HG03565 (cell line): ENCODE results near the gene PCSK7.
"Not testable (repeated sequence)": the region's sequence is repeated elsewhere in the genome, so short reads cannot be mapped to it uniquely, and the experiment has no call there.

Experiments
- ATAC-seq: cut with Tn5 transposase; IDR thresholded peaks from one replicate; pipeline ENCODE4 v1.9.1; 2021; ENCODE audit warnings: mild to moderate bottlenecking, moderate library complexity; ENCODE audit not compliant: unreplicated experiment

Gene PCSK7

DNA sequence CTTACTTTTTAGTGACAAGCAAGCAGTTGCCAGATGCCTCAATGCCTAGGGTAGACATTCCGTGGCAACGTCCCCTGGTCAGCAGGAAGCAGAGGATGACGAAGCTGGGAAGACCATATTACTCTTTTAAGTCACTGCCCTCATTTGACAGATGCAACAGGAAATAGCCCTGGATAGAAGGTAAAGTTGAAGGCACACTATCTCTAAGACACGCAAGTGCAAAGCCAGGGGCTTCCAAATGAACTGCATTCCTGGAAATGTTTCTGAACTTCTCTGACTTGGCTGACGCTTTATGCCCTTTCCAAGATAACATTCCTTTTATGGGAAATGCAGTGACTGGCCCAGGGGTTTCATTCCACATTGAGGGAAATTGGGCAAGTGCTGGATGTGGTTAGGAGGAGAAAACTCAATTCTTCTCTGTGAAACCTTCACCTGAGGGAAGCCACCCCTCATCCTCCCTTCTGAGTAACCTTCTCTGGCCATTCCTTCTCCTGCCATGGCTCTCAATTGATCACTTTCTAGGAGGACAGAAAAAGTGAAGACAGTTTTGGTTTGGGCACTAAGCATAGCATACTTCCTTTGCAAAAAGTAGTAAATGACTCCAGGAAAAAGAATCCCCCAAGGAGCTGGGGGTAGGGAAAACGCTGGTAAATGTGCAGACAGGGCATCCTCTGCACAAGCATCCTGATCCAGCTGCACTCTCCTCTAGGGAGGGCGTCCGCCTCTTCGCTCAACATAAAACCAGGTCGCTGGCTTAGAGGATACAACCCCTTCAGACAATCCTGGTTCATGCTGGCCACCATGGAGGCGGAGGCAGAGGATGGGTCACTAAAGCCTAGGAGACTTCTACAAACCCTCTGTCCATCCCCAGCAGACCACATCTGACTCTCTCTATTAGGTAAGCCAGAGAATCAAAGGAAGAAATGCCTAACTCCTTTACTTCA, 14.5 kb downstream of the PCSK7 start:
- ATAC-seq: no peak

DNA sequence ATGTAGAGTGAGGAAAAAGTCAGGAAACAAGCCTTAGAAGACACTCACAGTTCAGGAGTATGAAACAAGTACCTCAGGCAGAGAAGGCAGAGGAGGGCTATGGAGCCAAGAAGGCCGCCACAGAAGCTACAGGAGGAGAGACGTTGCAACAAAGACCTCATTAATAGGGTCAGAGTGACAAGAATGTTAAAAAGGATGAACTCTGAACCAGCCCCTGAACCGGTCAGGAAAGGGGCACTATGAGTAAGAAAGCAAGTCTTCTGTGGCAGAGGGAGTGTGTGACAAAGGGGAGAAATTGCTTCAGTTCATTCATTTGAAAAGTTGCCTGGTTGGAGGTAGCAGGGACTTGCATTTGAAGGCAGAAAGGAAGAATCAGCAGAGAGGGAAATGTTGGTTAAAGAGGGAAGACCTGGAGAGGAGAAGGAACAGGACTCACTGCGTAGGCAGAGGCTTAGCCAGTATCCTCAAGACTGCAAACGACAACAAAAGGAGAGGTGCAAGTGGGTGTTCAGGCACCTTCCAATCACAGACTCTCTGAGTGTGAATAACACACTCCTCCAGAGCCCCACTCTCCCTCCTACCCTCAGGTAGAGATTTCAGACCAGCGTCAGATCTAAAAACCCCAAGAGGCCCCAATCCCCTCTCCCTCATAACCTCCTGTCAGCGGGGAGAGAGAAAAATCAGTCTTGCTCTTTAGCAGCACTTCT, 17.3 kb downstream of the PCSK7 start:
- no peak for ATAC-seq

DNA sequence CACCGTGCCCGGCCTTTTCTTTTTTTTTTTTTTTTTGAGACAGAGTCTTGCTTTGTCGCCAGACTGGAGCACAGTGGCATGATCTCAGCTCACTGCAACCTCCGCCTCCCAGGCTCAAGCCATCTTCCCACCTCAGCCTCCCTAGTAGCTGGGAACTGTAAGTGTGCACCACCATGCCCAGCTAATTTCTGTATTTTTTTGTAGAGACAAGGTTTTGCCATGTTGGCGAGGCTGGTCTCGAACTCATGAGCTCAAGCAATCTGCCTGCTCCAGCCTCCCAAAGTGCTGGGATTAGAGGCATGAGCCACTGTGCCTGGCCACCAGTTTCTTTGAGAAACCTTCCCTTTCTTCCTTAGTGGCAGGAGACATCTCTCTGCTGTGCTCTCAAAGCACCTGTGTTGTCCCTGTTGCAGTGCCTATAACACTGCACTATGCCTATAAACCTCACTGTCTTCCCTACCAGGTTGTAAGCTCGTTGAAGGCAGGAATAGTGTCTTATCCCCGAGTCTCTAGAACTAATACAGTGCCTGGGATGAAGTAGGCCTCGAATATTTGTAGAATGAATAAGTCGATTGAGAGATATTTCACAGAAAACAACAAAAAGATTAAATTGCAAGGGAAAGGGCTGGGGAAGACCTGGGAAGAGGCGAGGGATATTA, 19.0 kb downstream of the PCSK7 start:
- no peak for ATAC-seq

DNA sequence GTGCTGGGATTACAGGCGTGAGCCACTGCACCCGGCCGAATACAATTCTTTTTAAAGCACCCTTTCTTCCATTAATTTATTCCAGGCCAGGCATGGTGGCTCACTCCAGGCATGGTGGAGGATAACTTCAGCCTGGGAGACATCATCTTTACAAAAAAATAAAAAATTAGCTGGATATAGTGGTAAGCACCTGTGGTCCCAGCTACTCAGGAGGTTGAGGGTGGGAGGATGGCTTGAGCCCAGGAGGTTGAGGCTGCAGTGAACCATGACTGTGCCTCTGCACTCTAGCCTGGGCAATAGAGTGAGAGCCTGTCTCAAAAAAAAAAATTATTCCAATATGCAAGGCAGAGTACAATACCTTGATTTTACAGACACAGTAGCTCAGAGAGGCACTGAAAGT, 21.3 kb downstream of the PCSK7 start:
- no peak for ATAC-seq

DNA sequence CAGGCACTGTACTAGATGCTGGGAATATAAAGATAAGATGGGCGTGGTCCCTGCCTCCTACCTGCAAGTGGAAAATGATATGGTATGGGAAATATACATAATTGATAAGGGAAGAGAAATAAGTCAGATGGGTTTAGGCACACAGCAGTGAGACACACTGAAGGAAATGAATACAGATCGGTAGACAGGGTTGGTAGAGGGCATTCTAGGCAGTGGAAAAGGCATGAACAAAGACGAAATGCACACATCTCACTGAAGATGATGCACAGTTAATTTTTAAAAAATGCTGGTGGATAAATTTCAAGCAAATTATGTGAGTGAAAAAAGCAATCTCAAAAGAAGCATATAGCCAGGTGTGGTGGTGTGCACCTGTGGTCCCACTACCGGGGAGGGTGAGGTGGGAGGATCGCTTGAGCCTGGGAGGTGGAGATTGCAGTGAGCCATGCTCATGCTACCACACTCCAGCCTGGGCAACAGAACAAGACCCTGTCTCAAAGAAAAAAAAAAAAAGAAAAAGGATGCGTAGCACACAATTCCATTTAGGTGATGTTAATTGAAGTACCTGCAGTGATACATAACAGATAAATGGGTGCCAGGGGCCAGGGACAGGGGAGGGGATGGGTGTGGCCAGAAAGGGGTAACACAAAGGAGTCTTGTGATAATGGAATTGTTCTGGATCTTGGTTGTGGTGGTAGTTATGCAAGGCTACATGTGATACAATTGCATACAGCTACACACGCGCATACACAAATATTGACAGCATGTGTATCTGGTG, 22.3 kb downstream of the PCSK7 start:
- not testable (repeated sequence) for ATAC-seq

DNA sequence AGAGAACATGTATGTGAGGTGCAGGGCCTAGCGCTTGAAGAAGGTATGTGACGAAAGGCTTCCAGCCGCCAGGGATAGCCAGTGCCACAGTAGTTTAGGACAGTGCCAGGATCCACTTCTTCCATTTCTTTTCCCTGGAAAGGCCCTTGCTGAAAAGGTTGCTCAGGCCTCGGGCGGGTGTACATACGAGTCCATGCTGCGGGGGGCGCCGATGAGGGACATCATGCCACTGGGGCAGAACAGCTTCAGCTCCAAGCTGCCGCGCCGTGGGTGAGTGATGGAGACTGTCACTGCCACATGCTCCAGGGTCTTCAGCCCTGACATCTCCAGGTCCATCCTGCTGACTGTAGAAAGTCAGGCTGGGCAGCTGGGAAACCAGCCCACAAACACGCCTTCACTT, 23.2 kb downstream of the PCSK7 start:
- not testable (repeated sequence) for ATAC-seq

DNA sequence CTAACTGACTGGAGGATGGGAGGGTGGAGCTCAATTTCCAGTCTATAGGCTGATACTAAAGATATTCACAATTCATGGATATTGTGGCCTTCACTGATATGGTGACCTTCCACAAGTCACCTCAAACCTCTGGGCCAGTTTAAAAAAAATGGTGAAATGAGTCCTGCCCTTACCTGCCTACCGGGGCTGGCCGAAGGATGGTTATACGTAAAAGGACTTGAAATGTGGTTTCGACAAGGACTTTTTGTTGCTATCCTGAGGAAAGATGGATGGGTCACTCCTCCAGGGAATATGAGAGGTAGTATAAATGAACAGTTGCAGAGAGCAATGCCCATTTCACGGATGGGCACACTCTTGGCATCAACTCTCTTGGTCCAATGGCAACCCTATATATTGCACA, 24.4 kb downstream of the PCSK7 start:
- not testable (repeated sequence) for ATAC-seq

DNA sequence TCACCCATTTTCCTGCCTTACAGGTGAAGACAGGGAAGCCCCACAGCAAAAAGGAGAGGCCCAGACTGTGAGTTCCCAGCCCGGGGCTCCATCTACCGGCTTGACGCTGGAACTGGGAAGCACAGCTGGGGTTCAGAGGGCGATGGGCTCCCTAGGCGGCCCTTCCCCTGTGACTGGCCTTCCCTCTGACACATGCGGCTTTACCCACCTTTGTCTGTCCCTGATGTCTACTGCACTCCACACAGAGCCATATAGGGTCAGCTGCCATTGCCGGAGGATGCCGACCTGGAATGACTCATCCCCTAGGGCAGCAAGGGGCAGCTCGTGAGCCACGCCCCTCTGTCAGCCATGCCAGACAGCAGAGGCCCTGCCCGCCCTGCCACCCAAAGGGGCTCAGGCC, 25.0 kb downstream of the PCSK7 start:
- not testable (repeated sequence) for ATAC-seq

DNA sequence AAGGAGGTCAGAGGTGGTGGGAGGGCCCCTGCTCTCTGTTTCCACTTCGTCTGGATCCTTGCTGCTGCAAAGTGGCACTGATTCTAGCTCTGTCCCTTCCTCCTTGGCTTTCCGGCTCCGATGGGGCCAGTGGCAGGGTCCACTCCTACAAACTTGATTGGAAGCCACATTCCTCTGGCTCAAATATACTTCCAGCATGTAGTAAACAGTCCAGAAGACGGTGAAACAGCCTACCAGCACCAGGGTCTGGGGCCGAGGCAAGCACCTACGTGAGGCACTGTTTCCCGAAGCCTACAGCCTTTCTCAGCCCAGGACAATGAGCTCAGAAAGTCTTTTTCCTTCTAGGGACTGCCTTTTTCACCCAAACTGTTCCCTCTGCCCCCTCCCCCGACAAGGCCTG, 25.8 kb downstream of the PCSK7 start:
- ATAC-seq: not testable (repeated sequence)

DNA sequence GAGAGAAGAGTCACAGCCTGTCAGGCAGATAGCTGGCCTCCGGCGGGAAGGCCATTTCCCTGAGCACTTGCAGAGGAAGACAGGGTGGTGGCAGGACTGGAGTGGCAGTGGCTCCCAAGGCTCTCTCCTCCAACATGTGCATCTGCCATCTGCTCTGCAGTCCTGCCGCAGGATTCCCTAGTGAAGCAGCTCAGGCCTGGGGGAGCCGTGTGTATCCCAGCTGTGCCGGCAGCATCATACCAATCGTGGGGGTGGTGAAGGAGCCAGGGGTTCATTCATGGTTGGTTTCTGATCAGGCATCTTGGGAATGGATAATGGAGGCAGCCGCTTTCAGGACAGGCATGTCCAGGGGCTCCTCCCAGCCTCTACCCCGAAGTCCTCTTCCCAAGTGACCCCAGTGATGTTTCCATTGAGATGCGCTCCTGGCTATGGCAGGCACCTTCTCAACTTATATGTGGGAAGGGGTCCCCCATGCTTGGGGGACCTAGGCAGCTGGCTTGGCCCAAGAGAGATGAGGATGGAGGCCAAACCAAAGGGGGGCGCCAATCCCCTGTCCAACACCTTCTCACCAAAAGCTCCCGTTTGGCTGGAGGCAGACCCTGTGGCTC, 26.6 kb downstream of the PCSK7 start:
- no peak for ATAC-seq

DNA sequence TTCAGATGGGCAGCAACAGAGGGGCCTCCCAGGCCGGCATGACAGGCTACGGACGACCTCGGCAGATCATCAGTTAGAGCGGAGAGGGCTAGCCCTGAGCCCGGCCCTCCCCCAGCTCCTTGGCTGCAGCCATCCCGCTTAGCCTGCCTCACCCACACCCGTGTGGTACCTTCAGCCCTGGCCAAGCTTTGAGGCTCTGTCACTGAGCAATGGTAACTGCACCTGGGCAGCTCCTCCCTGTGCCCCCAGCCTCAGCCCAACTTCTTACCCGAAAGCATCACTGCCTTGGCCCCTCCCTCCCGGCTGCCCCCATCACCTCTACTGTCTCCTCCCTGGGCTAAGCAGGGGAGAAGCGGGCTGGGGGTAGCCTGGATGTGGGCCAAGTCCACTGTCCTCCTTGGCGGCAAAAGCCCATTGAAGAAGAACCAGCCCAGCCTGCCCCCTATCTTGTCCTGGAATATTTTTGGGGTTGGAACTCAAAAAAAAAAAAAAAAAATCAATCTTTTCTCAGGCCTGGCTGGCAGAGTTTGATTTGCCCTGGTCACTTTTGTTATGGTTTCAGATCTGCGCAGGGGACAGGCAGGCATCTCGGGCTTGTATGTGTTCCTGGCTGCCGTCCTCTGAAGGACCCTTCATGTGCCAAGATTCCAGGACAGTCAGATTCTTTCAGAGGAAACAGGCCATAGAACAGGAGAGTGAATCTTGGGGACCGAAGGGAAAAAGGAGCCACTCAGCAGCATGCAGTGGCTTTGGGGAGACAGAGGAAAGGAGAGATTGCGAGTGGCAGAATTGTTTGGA, 27.4 kb downstream of the PCSK7 start:
- ATAC-seq: no peak

DNA sequence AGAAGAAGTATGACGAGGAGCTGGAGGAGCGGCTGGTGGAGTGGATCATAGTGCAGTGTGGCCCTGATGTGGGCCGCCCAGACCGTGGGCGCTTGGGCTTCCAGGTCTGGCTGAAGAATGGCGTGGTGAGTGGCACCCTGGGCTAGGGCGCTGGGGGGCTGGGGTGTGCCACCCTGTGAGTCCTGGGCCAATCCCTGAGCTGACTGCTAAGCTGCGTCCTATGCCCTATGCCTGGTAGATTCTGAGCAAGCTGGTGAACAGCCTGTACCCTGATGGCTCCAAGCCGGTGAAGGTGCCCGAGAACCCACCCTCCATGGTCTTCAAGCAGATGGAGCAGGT, 28.8 kb downstream of the PCSK7 start:
- no peak for ATAC-seq

DNA sequence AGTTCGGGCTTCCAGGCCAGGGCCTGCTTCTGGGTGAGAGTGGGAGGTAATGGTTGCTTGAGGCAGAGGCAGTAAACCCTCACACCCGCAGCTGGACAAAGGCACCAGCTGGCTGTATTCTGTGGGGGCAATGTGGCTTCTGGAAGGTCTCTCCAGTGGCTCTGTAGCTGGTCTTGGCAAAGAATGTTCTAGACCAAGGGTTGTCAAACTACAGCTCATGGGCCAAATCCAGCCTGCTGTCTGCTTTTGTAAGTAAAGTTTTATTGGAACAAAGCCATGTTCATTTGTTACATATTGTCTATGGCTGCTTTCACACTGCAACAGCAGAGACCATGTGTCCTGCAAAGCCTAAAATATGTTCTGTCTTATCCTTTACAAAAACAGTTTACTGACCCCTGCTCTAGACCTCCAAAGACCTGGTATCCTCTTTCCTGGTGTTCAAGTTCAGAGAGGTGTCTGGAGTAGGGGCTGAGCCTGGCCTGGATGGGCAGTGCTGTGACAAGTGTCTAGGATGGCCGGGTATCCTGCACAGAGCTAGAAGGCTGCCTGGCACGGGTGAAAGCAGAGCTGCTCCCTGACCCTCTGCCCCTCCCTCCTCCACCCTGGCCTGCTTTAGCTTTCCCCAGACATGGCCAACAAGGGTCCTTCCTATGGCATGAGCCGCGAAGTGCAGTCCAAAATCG, 29.3 kb downstream of the PCSK7 start:
- no peak for ATAC-seq

DNA sequence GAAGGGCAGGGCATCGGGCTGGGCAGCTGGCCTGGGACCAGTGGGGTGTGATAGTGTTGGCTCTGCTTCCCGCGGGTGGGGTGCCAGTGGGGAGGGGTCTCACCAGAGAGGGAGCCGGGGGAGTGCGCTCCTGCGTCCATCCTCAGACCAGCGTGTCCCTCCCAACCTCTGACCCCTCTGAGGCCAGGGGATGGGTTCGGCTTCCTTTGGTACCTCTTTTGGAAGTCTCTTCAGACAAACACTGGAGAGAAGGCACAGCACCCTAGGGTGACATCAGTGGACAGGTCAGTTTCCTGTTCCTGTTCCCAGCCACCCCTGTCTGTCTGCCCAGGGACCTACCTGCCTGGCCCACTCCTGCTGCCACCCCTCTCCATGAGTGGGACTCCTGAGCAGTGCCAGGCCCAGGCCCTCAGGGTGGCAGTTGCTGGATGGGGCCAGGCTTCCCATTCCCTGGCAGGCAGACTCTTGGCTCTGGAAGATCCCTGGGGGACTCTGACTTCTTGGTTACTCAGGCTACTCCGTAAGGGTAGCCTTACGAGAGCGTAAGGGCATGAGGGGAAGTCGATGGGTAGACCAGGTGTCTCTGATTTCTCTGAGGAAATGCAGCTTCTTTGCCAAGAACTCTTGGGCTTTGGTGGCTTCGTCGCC, 30.1 kb downstream of the PCSK7 start:
- ATAC-seq: no peak

DNA sequence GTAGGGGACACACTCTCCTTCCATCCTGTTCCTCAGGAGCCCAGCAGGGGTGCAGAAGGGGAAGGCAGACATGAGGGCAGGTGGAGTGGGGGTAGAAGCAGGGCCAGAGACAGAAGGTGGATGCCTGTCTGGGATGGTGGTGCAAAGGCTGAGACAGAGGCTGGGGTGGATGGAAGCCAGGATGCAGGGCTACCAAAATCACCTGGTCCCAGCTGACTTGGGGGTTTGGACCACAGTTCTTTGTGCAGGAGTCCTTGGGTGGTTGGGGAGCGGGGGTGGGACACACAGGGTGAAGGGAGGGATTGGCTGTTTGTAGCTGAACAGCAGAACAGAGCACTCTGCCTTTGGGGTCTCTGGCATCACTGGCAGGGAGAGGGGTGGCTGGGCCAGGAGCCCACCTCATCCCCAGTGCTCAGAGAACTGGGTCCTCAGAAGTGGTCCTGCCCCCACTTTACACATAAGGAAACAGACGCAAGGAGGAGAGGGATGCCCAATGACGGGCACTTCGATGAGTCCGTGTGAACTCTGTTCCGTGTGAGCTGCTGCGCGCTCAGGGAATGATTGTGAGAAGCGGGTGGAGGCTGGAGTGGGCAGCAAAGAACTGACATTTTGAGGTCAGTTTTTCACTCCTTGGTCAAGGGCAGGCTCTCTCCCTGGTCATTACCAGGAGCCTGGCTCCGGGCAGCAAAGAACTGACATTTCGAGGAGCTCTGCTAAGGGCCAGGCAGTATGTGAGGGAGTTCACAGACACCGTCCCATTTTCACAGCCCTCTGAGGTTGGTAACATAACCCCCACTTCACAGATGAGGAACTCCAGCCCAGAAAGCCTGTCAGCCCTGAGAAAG, 30.8 kb downstream of the PCSK7 start:
- no peak for ATAC-seq

DNA sequence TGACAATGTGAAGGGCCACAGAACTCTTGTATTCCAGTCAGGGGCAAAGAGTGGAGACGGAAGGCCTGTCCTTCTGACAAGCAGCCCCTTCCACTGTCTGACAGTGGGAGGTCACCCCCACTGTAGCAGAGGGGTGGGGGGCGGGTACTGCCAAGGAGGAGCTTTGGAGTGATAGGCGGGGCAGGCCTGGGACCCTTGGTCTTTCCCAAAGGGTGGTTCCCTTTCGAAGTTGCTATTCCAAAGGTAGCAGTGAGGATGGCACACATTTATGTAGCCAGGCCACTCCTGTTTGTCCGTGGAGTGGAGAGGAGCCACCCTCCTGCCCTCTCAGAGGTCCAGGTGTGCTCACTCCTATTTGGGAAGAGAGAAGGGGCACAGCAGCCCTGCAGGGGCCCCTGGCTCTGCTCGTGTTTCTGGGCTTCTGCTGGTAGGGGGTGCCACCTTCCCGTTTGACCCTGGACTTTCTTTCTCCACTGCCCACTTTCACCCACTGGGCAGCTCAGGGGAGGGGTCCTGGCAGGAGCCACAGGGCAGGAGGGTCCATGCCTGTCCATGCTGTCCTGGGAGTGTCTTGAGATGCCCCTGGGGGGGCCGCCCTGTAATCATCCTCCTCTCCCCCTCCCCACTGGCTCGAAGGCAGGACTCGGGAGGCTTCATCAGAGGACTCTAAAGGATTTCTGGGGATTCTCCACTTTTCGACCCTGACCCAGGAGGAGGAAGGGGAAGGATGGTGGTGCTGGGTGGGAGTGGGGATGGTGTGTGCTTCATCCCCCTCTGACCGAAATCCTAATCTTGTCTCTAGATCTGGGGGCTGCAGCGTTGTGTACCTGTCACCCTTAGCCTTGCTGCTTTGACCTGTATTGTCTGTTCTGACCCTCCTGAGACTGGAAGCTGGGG, 31.7 kb downstream of the PCSK7 start:
- no peak for ATAC-seq
